ENCODE results near the gene ULBP1.
A peak's percentile ranks its signal among the peaks of the same experiment; 100 is the strongest.

ULBP1 gene

GRCh38 chr6:149922642-149923326, 41.0 kb upstream of the ULBP1 start, which contains the start of gene RAET1G:
Gene RAET1G, minus strand, starts transcription at chr6:149923121. Its CDS starts 111 bp downstream, at chr6:149923010.
- no peak for TF ChIP-seq CTCF (IDR thresholded peaks at IDR 0.05)

- no peak for TF ChIP-seq CTCF (IDR thresholded peaks at IDR 0.05)
Measured at GRCh38 chr6:149923327-149923986, 40.3 kb upstream of the ULBP1 start.

- no peak for TF ChIP-seq CTCF (IDR thresholded peaks at IDR 0.05)
Measured at GRCh38 chr6:149924206-149924932, 39.4 kb upstream of the ULBP1 start.

- no peak for TF ChIP-seq CTCF (IDR thresholded peaks at IDR 0.05)
Measured at GRCh38 chr6:149924933-149925252, 38.9 kb upstream of the ULBP1 start.

- no peak for TF ChIP-seq CTCF (IDR thresholded peaks at IDR 0.05)
Measured at GRCh38 chr6:149925253-149925973, 38.3 kb upstream of the ULBP1 start.

GRCh38 chr6:149925974-149926777, 37.6 kb upstream of the ULBP1 start:
- TF ChIP-seq CTCF (IDR thresholded peaks at IDR 0.05) = peak; percentile 92

- peak; percentile 31; the same call in 1 of the 2 replicates for TF ChIP-seq CTCF (IDR thresholded peaks at IDR 0.05)
Measured at GRCh38 chr6:149929422-149929821, 34.3 kb upstream of the ULBP1 start.

Measured in LNCAP (cell line).